ENCODE data around the gene RPL10. TPM values are rescaled to one million over a fixed set of nuclear protein-coding genes. Genes with fewer than 3 reads are reported as not detected.
A peak's percentile ranks its signal among the peaks of the same experiment; 100 is the strongest.

Gene RPL10
- total RNA-seq, result 1,000 to 10,000 TPM; 3,331 to 3,466 TPM

DNA sequence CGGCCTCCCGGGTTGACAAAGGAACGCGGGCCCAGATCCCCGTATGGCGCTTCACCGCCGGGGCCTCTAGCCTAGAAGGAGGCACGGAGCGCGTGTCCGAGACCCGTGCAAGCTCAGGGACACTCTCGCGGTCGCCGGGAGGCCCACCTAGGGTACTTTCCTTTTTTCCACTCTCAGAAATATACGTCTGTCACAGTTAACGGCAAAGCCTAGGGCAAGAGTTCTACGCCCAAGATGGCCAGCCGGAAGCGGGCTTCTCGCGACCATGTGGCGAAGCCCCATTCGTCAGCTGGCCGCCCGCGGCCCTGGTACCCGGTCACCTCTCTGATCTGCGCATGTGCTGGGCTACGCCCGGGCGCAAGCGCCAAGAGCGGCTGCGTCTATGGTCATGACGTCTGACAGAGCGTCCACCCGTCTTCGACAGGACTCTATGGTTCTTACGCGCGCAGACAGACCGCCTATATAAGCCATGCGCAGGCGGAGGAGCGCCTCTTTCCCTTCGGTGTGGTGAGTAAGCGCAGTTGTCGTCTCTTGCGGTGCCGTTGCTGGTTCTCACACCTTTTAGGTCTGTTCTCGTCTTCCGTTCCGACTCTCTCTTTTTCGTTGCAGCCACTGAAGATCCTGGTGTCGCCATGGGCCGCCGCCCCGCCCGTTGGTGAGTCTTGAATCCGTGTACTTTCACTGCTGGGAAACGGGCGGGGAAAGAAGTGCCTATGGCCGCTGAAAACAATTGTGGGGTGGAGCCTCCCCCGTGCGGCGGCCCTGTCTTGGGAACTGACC is at the start of gene RPL10:
RPL10 (plus strand) TSS at position 490 of the 780 bp plus-strand sequence; CDS start at position 633, 143 bp downstream.
- CTCF ChIA-PET, result interaction anchor here (1.8 to 2.8 kb wide), 3 partner anchors 12 to 136 kb away, joined by 5 to 17 read pairs (median 8); partner anchors contain the start of genes DNASE1L1 and SLC10A3
- H3K4me1 Mint-ChIP-seq (ENCODE audit: low read depth), result peaks cover 11% of the 10 kb centered on the region

DNA sequence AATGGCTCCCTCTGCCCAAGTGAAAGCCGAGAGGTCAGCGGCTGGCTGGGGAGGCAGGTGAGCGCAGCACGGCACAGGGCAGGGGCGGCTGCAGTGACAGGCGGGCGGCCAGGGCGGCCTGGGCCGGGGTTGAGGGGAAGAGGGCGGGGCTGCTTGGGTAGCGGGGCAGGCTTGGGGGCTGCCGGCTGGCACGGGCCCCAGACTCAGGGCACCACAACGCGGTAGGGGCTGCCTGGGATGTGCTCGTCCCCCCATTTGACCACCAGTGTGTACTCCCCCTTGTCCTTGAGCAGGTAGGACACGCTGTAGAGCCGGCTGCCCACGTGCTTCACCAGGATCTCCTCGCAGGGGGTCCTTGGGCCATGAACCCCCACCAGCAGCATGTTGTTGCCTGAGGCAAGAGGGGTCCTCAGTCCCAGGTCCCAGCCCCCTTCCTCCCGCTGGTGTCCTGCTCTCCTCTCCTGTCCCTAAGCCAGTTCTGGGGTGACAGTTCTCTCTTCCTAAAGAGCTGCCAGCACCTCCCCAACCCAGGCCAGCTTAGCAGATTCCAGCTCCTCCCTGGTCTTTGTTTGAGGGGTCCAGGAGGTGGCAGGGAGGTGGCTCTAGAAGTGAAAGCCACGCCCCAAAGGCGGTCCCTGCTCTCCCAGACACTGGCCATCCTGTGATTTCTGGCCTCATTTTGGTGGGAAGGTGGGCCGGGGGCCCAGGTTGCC is 49.4 kb upstream of the RPL10 start:
- intact Hi-C loops (cut with micrococcal nuclease), result no loop called here
- Mint-ChIP-seq H3K4me3 (no peak overlapping the region), H3K27ac (no peak overlapping the region)

More for the DNA sequence above, at the start of gene RPL10:
- peak within 1 kb of the TSS; percentile 100 for H3K27ac Mint-ChIP-seq
- DNase-seq, result peak; percentile 91
- no peaks in the 10 kb centered on the region for H3K27me3 Mint-ChIP-seq (ENCODE audit: low read depth)
- intact Hi-C loops (cut with micrococcal nuclease), result loop anchor here (1.0 to 5.0 kb wide), 9 partner anchors 13 to 471 kb away; partner anchors contain the start of genes ARHGAP4, ATP6AP1, FAM50A and LAGE3
- H3K4me3 Mint-ChIP-seq, result peak within 1 kb of the TSS; percentile 94
- peaks cover 26% of the 10 kb centered on the region for H3K36me3 Mint-ChIP-seq (ENCODE audit: low read depth)
- no peaks in the 10 kb centered on the region for H3K9me3 Mint-ChIP-seq

DNA sequence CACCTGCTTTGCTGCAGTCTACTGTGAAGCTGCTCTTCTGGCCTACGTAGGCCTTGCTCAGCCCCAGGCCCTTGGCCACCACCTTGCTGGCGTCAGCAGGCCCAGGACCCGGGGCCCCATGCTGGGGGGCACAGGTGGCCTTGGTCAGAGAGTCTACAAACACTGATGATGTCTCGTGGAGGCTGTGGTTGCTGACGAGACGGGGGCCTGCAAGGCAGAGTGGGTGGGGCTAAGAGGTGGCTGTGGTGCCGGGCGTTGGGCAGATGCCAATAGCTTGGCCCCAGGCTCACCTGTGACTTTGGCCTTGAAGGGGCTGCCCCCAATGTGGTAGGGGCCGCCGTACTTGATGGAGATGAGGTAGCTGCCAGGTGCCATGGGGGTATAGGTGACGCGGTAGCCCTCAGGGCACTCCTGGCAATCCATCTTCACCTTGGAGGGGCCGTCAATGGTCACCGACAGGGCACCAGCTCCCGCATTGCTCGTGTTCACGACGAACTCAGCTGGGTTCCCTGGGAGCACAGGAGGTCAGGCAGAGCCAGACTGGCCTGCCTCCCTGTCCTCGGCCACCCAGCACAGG is 48.7 kb upstream of the RPL10 start:
- Mint-ChIP-seq H3K27me3 (ENCODE audit: low read depth) (no peaks in the 10 kb centered on the region), H3K4me1 (ENCODE audit: low read depth) (peaks cover 19% of the 10 kb centered on the region), H3K9me3 (no peaks in the 10 kb centered on the region), H3K4me3 (no peak overlapping the region), H3K36me3 (ENCODE audit: low read depth) (peaks cover 6% of the 10 kb centered on the region), H3K27ac (no peak overlapping the region)
- CTCF ChIA-PET, result interaction anchor here (1.0 to 1.6 kb wide), 2 partner anchors 24 to 27 kb away, joined by 3 read pairs; no protein-coding TSS in a partner anchor
- intact Hi-C loops (cut with micrococcal nuclease), result no loop called here
- no peak for DNase-seq

More for the DNA sequence above, 49.4 kb upstream of the RPL10 start:
- Mint-ChIP-seq H3K4me1 (ENCODE audit: low read depth) (peaks cover 19% of the 10 kb centered on the region), H3K9me3 (no peaks in the 10 kb centered on the region), H3K36me3 (ENCODE audit: low read depth) (peaks cover 6% of the 10 kb centered on the region), H3K27me3 (ENCODE audit: low read depth) (no peaks in the 10 kb centered on the region)
- no peak for DNase-seq
- CTCF ChIA-PET, result interaction anchor here (1.0 to 1.6 kb wide), 2 partner anchors 25 to 27 kb away, joined by 3 read pairs; no protein-coding TSS in a partner anchor

DNA sequence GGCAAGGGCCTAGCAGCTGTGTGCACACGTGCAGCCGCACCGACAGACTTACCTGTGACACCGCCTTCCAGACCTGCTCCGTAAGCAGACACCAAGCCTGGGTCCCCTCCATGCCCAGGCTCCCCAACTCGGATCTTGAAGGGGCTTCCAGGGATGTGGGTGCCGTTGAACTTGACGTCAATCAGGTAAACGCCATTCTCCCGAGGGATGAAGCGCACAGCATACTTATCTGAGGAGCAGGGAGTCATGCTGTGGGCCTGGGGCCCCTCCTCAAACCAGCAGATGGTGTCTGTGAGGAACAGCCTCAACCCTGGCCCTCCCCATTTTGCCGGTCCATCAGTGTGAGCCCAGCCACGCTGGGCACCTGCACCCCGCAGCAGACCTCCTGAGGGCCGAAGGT is 48.2 kb upstream of the RPL10 start:
- intact Hi-C loops (cut with micrococcal nuclease), result no loop called here
- Mint-ChIP-seq H3K27ac (no peak overlapping the region), H3K36me3 (ENCODE audit: low read depth) (peaks cover 6% of the 10 kb centered on the region), H3K27me3 (ENCODE audit: low read depth) (no peaks in the 10 kb centered on the region), H3K4me1 (ENCODE audit: low read depth) (peaks cover 19% of the 10 kb centered on the region), H3K9me3 (no peaks in the 10 kb centered on the region), H3K4me3 (no peak overlapping the region)
- CTCF ChIA-PET, result interaction anchor here (1.0 to 1.6 kb wide), 2 partner anchors 23 to 28 kb away, joined by 3 read pairs; no protein-coding TSS in a partner anchor
- no peak for DNase-seq

DNA sequence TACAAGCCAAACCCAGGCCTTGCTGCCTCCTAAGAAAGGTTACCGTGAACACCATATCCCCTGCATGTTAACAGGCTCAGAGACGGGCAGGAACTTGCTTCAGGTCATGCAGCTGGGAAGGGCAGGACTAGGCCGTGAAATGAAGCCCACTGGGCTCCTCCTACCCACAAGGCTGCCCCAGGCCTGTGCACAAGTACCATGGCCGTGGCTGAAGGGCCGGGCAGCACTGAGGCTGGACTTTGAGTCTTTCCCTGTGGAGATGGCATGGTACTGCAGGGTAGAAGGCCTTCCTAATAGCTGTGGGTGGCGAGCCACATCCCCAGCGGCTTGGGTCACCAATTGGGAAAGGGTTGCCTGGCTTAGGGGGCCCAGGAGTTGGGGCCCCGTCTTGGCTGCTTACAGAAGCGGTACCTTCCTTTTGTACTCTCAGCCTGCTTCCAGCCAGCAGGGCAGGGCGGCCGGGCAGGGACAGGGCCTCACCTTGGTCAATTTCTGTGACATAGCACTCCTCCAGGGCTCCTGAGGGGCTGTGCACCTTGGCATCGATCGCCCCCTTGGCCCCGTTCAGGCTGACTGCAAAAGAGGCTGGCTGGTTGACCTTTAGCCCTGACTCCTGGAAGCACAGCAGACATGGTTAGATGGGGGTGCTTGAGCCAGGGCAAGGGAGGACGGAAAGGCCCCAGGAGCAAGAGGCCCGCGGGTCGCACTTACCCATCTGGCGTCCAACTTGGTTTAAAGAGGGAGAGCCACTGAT is 47.6 kb upstream of the RPL10 start:
- Mint-ChIP-seq H3K4me1 (ENCODE audit: low read depth) (peaks cover 19% of the 10 kb centered on the region), H3K9me3 (no peaks in the 10 kb centered on the region), H3K4me3 (no peak overlapping the region), H3K36me3 (ENCODE audit: low read depth) (peaks cover 6% of the 10 kb centered on the region), H3K27ac (peak overlapping the region; percentile 24), H3K27me3 (ENCODE audit: low read depth) (no peaks in the 10 kb centered on the region)
- intact Hi-C loops (cut with micrococcal nuclease), result no loop called here
- CTCF ChIA-PET, result interaction anchor here (1.6 kb wide), 1 partner anchor 29 kb away, joined by 3 read pairs; no protein-coding TSS in a partner anchor
- DNase-seq, result no peak

DNA sequence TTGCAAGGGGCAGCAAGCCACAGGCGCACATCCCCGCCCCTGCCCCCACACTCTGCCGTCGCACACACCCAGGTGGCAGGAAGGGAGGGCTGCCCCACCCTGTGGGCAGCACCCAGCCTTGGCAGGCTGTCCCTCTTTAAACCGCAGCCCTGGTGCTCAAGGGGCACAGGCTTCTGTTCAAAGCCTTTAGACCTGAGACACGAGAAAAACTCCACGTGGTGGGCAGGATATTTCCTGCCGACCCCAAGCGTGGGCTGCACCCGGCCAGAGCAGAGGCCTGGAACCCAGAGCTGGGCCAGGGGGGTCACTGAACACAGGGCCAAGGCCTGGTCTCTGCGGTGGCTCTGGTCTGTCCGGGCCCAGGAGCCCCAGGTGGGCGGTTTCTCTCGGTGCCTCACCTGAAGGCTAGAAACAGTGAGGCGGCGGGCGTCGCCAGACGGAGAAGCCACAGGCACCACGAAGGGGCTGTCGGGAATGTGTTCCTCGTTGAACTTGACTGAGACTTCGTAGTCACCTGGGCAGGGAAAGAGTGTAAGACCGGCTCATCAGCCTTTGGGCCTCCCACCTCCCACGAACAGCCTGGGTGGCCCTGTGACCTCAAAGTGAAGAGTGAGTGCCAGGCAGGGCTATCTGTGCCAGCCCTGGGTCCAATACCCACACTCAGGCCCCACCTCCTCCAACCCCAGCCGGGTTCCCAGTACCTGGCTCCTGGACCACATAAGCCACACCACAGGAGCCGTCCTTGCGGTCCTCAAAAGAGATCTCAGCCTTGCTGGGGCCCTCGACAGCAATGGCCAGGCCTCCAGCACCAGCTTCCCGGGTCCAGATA is 46.8 kb upstream of the RPL10 start:
- Mint-ChIP-seq H3K27me3 (ENCODE audit: low read depth) (no peaks in the 10 kb centered on the region), H3K4me3 (no peak overlapping the region), H3K36me3 (ENCODE audit: low read depth) (peaks cover 7% of the 10 kb centered on the region), H3K4me1 (ENCODE audit: low read depth) (peaks cover 19% of the 10 kb centered on the region), H3K9me3 (no peaks in the 10 kb centered on the region), H3K27ac (peak overlapping the region; percentile 61)
- intact Hi-C loops (cut with micrococcal nuclease), result no loop called here
- no peak for DNase-seq
- CTCF ChIA-PET, result no interaction called here

DNA sequence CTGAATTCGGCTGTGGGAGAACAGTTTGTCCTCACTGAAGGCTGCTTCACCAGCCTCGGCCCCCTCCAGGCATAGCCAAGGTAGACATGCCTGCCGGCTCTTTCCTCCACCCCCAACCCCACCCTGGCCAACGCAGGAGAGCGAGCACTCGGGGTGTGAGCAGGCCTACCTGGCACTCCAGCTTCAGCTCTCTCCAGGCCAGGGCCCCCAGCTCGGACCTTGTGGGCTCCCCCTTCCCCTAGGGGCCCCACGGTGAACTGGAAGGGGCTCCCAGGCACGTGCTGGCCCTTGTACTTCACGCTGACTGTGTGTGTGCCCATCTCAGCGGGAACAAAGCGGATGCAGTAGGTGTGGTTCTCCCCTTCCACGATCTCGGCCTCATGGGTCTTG is 46.2 kb upstream of the RPL10 start:
- H3K27me3 Mint-ChIP-seq (ENCODE audit: low read depth), result no peaks in the 10 kb centered on the region
- CTCF ChIA-PET, result no interaction called here
- no peak for DNase-seq
- no peak overlapping the region for H3K27ac Mint-ChIP-seq
- no peaks in the 10 kb centered on the region for H3K9me3 Mint-ChIP-seq
- H3K36me3 Mint-ChIP-seq (ENCODE audit: low read depth), result peaks cover 8% of the 10 kb centered on the region
- H3K4me1 Mint-ChIP-seq (ENCODE audit: low read depth), result peaks cover 19% of the 10 kb centered on the region
- H3K4me3 Mint-ChIP-seq, result no peak overlapping the region
- intact Hi-C loops (cut with micrococcal nuclease), result no loop called here

DNA sequence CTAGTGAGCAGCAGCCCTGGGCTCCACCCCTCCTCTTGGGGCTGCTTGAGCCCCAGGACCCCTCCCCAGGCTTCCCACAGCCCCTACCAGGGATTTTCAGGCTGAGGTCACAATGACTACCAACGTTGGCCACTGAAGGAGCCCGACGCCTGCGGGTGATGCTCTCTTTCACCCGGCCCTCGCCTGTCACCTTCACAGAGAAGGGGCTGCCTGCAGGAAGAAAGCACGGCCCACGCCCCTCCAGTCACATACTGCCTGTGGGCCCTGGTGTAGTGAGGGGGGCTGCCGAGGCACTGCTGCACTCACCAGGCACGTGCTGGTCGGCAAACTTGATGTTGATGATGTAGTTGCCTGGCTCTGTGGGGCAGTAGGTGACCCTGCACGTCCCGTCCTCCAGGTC is 45.7 kb upstream of the RPL10 start:
- Mint-ChIP-seq H3K9me3 (no peaks in the 10 kb centered on the region), H3K36me3 (ENCODE audit: low read depth) (peaks cover 6% of the 10 kb centered on the region)
- intact Hi-C loops (cut with micrococcal nuclease), result no loop called here

DNA sequence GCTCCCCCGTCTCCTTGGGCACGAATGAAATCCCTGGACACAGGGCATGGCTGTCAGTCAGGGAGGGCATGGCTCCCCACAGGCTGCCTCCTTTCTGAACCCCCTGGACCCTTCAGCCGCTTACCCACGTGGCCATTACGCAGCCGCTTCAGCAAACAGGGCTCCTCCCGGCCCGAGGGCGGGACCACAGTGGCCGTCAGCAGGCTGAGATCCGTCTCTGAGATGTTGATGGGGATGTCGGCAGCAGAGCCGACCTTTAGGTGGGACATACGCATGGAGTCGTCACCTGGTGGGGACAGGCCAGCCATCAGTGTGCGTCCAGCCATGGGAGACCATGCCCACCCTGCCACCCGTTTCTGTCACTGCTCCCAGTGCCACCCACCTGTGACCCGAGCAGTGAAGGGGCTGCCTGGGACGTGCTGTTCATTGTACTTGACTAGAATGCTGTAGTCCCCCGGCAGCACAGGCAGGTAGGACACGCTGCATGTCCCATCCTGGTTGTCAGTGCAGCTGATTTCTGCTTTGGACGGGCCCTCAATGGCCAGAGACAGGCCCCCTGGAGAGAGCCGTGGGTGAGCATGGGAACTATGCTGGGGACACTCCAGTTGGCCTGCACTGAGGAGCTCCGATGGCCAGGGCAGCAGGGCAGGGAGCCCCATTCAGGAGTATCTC is 44.9 kb upstream of the RPL10 start:
- no peaks in the 10 kb centered on the region for H3K27me3 Mint-ChIP-seq (ENCODE audit: low read depth)
- peaks cover 3% of the 10 kb centered on the region for H3K36me3 Mint-ChIP-seq (ENCODE audit: low read depth)
- H3K9me3 Mint-ChIP-seq, result no peaks in the 10 kb centered on the region
- intact Hi-C loops (cut with micrococcal nuclease), result no loop called here
- no peak overlapping the region for H3K27ac Mint-ChIP-seq
- peaks cover 14% of the 10 kb centered on the region for H3K4me1 Mint-ChIP-seq (ENCODE audit: low read depth)
- H3K4me3 Mint-ChIP-seq, result no peak overlapping the region
- CTCF ChIA-PET, result no interaction called here
- no peak for DNase-seq

More for the DNA sequence above, 45.7 kb upstream of the RPL10 start:
- Mint-ChIP-seq H3K4me3 (no peak overlapping the region), H3K4me1 (ENCODE audit: low read depth) (peaks cover 15% of the 10 kb centered on the region), H3K27ac (no peak overlapping the region), H3K27me3 (ENCODE audit: low read depth) (no peaks in the 10 kb centered on the region)
- CTCF ChIA-PET, result no interaction called here
- no peak for DNase-seq

DNA sequence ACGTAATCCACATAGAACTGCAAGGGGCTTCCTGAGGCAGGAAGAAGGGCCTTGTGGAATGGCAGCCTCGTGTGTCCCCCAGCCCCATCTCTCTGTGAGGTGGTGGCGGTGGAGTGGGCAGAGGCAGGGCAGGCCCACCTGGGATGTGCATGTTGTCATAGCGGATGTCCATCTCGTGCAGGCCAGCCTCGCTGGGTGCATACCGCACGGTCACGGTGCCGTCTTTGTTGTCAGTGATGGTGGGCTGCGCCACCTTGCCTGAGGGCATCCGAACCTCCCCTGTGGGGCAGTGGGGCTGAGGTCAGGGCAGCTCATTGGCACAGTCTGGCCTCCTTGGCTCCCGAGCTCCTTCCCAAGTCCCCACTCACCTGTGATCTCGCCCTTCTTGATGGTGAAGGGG is 44.2 kb upstream of the RPL10 start:
- intact Hi-C loops (cut with micrococcal nuclease), result no loop called here
- DNase-seq, result no peak
- H3K9me3 Mint-ChIP-seq, result no peaks in the 10 kb centered on the region

DNA sequence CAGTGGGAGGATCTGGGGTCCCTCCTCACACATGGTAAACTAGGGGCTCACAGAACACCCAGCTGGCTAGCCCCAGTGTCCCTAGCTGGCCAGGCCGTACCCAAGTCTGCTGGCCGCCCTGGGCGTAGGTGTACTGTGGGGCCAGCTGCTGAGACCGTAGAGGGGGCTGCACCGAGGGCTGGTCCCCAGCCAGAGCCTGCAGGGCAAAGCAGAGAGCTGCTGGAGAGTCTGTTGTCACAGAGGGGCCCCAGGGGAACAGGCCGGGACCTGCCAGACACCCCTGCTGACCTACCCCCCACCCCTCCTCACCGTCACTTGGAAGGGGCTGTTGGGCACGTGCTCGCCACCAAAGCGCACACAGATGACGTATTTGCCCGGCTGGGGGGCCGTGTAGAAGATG is 43.7 kb upstream of the RPL10 start:
- intact Hi-C loops (cut with micrococcal nuclease), result no loop called here
- H3K4me1 Mint-ChIP-seq (ENCODE audit: low read depth), result peaks cover 15% of the 10 kb centered on the region
- no peak overlapping the region for H3K27ac Mint-ChIP-seq
- H3K9me3 Mint-ChIP-seq, result no peaks in the 10 kb centered on the region
- no peaks in the 10 kb centered on the region for H3K27me3 Mint-ChIP-seq (ENCODE audit: low read depth)
- DNase-seq, result no peak
- CTCF ChIA-PET, result no interaction called here
- H3K4me3 Mint-ChIP-seq, result no peak overlapping the region
- H3K36me3 Mint-ChIP-seq (ENCODE audit: low read depth), result peaks cover 6% of the 10 kb centered on the region

More for the DNA sequence above, 44.2 kb upstream of the RPL10 start:
- no peak overlapping the region for H3K27ac Mint-ChIP-seq
- H3K36me3 Mint-ChIP-seq (ENCODE audit: low read depth), result peaks cover 6% of the 10 kb centered on the region
- H3K4me1 Mint-ChIP-seq (ENCODE audit: low read depth), result peaks cover 16% of the 10 kb centered on the region
- H3K4me3 Mint-ChIP-seq, result no peak overlapping the region
- CTCF ChIA-PET, result no interaction called here
- H3K27me3 Mint-ChIP-seq (ENCODE audit: low read depth), result no peaks in the 10 kb centered on the region

Data from activated naive CD4-positive, alpha-beta T cell treated with anti-CD3 and anti-CD28 coated beads for 36 hours (primary cell).